Measurements from ENCODE around the gene BACE1.
"Not testable (repeated sequence)": the region's sequence is repeated elsewhere in the genome, so short reads cannot be mapped to it uniquely, and the experiment has no call there.

BACE1 gene

GRCh38 chr11:117289795-117290194 lies 26.3 kb downstream of the BACE1 start:
- Histone ChIP-seq H3K9me3 (ENCODE audit: control insufficient read depth in 1 of 2, low read length in 2 of 2) (no peaks in the 10 kb centered on the region), H3K27me3 (ENCODE audit: low read depth, low read length) (no peaks in the 10 kb centered on the region), H3K27ac (ENCODE audit: low read length) (no peak overlapping the region), H3K36me3 (ENCODE audit: control insufficient read depth in 1 of 2, insufficient read depth in 2 of 2, low read length in 2 of 2) (peaks cover 50 to 70% of the 10 kb centered on the region in 2 donors), H3K4me1 (ENCODE audit: control insufficient read depth in 1 of 2, insufficient read depth in 2 of 2, low read length in 2 of 2) (no peaks in the 10 kb centered on the region), H3K4me3 (ENCODE audit: low read depth in 1 of 2, low read length in 2 of 2) (no peak overlapping the region)

DNA sequence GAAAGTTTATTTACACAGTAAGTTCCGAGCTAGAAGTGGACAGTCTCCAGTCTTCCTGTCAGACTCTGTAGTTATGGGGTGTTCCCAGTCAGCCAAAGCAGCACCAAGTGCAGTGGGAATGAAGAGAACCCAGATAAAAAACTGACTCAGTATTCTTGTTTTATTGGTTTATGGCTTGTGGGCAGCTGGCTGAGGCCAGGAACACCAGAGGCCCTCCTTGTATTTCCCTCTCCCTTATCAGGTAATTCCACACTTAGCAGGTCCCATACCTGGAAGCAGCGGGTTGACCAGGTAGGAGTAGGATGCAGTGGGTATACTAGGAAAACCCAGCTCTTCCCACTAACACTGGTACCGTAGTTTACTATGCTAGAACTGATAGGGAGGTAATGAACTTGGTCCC lies 28.4 kb downstream of the BACE1 start:
- H3K27me3 ChIP-seq (ENCODE audit: low read depth, low read length): no peaks in the 10 kb centered on the region
- peaks cover 64 to 72% of the 10 kb centered on the region in 2 donors for H3K36me3 ChIP-seq (ENCODE audit: control insufficient read depth in 1 of 2, insufficient read depth in 2 of 2, low read length in 2 of 2)
- no peak overlapping the region for H3K4me3 ChIP-seq (ENCODE audit: low read depth in 1 of 2, low read length in 2 of 2)
- no peaks in the 10 kb centered on the region for H3K9me3 ChIP-seq (ENCODE audit: control insufficient read depth in 1 of 2, low read length in 2 of 2)
- H3K27ac ChIP-seq (ENCODE audit: low read length): no peak overlapping the region
- no peaks in the 10 kb centered on the region for H3K4me1 ChIP-seq (ENCODE audit: control insufficient read depth in 1 of 2, insufficient read depth in 2 of 2, low read length in 2 of 2)

GRCh38 chr11:117286588-117286987 lies 29.5 kb downstream of the BACE1 start:
- Histone ChIP-seq H3K27ac (ENCODE audit: low read length) (no peak overlapping the region), H3K27me3 (ENCODE audit: low read depth, low read length) (no peaks in the 10 kb centered on the region), H3K9me3 (ENCODE audit: control insufficient read depth in 1 of 2, low read length in 2 of 2) (no peaks in the 10 kb centered on the region), H3K36me3 (ENCODE audit: control insufficient read depth in 1 of 2, insufficient read depth in 2 of 2, low read length in 2 of 2) (peaks cover 71 to 79% of the 10 kb centered on the region in 2 donors), H3K4me3 (ENCODE audit: low read depth in 1 of 2, low read length in 2 of 2) (no peak overlapping the region), H3K4me1 (ENCODE audit: control insufficient read depth in 1 of 2, insufficient read depth in 2 of 2, low read length in 2 of 2) (no peaks in the 10 kb centered on the region)

GRCh38 chr11:117284053-117284452 lies 32.0 kb downstream of the BACE1 start:
- no peak overlapping the region for H3K27ac ChIP-seq (ENCODE audit: low read length)
- H3K27me3 ChIP-seq (ENCODE audit: low read depth, low read length): no peaks in the 10 kb centered on the region
- H3K4me1 ChIP-seq (ENCODE audit: control insufficient read depth in 1 of 2, insufficient read depth in 2 of 2, low read length in 2 of 2): no peaks in the 10 kb centered on the region
- H3K9me3 ChIP-seq (ENCODE audit: control insufficient read depth in 1 of 2, low read length in 2 of 2): no peaks in the 10 kb centered on the region
- H3K4me3 ChIP-seq (ENCODE audit: low read depth in 1 of 2, low read length in 2 of 2): no peak overlapping the region
- H3K36me3 ChIP-seq (ENCODE audit: control insufficient read depth in 1 of 2, insufficient read depth in 2 of 2, low read length in 2 of 2): peaks cover 62 to 73% of the 10 kb centered on the region in 2 donors

DNA sequence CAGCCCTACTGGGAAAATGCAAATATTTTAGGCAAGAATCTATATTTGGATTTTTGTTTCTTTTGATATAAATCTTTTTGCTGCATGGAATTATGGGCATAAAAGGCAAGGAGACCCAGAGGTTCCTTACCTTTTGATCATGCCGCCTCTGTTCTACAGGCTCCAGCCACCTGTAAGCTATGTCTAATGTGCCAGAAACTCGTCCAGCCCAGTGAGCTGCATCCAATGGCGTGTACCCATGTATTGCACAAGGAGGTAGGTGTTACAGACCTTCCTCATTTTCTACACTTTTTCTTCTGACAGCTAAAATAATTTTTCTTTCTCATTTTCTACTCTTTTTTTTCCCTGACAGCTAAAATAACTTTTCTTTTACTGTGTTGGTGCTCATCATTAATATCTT lies 33.1 kb downstream of the BACE1 start:
- no peaks in the 10 kb centered on the region for H3K27me3 ChIP-seq (ENCODE audit: low read depth, low read length)
- H3K36me3 ChIP-seq (ENCODE audit: control insufficient read depth in 1 of 2, insufficient read depth in 2 of 2, low read length in 2 of 2): peaks cover 56 to 63% of the 10 kb centered on the region in 2 donors
- H3K27ac ChIP-seq (ENCODE audit: low read length): no peak overlapping the region
- H3K4me1 ChIP-seq (ENCODE audit: control insufficient read depth in 1 of 2, insufficient read depth in 2 of 2, low read length in 2 of 2): no peaks in the 10 kb centered on the region
- H3K9me3 ChIP-seq (ENCODE audit: control insufficient read depth in 1 of 2, low read length in 2 of 2): no peaks in the 10 kb centered on the region
- H3K4me3 ChIP-seq (ENCODE audit: low read depth in 1 of 2, low read length in 2 of 2): no peak overlapping the region

GRCh38 chr11:117281869-117282268 lies 34.2 kb downstream of the BACE1 start:
- Histone ChIP-seq H3K9me3 (ENCODE audit: control insufficient read depth in 1 of 2, low read length in 2 of 2) (no peaks in the 10 kb centered on the region), H3K4me3 (ENCODE audit: low read depth in 1 of 2, low read length in 2 of 2) (no peak overlapping the region), H3K27me3 (ENCODE audit: low read depth, low read length) (no peaks in the 10 kb centered on the region), H3K27ac (ENCODE audit: low read length) (peak overlapping the region; percentile 39), H3K36me3 (ENCODE audit: control insufficient read depth in 1 of 2, insufficient read depth in 2 of 2, low read length in 2 of 2) (peaks cover 50 to 56% of the 10 kb centered on the region in 2 donors), H3K4me1 (ENCODE audit: control insufficient read depth in 1 of 2, insufficient read depth in 2 of 2, low read length in 2 of 2) (no peaks in the 10 kb centered on the region)

DNA sequence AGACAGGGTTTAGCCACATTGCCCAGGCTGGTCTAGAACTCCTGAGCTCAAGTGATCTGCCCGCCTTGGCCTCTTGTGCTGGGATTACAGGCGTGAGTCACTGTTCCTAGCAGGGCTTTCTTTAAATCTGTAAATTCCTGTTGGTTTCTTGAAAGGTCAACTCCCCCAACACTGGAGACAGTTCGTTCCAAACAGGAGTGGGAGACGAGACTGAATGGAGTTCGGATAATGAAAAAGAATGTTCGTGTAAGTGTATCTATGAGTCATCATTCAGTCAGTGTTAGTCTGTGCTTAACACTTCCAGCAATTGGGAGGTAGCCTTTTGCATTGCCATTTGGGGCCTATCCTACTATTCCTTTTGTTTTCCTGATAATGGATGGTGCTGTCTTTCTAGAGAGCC lies 34.9 kb downstream of the BACE1 start:
- Histone ChIP-seq H3K4me3 (ENCODE audit: low read depth in 1 of 2, low read length in 2 of 2) (no peak overlapping the region), H3K27me3 (ENCODE audit: low read depth, low read length) (no peaks in the 10 kb centered on the region), H3K9me3 (ENCODE audit: control insufficient read depth in 1 of 2, low read length in 2 of 2) (no peaks in the 10 kb centered on the region), H3K27ac (ENCODE audit: low read length) (no peak overlapping the region), H3K4me1 (ENCODE audit: control insufficient read depth in 1 of 2, insufficient read depth in 2 of 2, low read length in 2 of 2) (no peaks in the 10 kb centered on the region), H3K36me3 (ENCODE audit: control insufficient read depth in 1 of 2, insufficient read depth in 2 of 2, low read length in 2 of 2) (peaks cover 45 to 51% of the 10 kb centered on the region in 2 donors)

DNA sequence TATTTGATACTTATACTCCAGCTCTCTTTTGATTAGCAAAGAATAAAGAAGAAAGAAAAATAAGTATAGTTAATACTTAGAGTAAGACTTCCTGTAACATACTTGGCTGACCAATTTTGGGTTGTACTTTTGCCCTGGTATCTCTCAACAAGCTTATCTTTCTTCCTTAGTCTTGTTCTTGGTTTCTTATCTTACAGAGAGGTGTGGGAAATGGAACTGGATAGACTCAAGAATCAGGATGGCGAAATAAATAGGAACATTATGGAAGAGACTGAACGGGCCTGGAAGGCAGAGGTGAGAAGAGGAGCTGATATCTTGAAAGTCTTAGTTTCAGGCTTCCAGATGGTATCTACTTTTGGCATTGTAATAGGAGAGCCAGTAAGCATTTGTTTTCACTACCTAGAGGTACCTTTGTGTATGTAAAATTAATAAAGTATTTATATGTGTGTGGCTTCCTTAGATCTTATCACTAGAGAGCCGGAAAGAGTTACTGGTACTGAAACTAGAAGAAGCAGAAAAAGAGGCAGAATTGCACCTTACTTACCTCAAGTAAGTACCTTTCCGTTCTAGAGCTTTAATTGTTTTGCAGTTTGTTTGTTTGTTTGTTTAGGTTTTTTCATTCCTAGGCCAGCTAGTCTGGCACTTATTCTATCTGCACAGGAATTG lies 36.2 kb downstream of the BACE1 start:
- Histone ChIP-seq H3K4me1 (ENCODE audit: control insufficient read depth in 1 of 2, insufficient read depth in 2 of 2, low read length in 2 of 2) (no peaks in the 10 kb centered on the region), H3K4me3 (ENCODE audit: low read depth in 1 of 2, low read length in 2 of 2) (no peak overlapping the region), H3K36me3 (ENCODE audit: control insufficient read depth in 1 of 2, insufficient read depth in 2 of 2, low read length in 2 of 2) (peaks cover 43 to 44% of the 10 kb centered on the region in 2 donors), H3K9me3 (ENCODE audit: control insufficient read depth in 1 of 2, low read length in 2 of 2) (no peaks in the 10 kb centered on the region), H3K27ac (ENCODE audit: low read length) (no peak overlapping the region), H3K27me3 (ENCODE audit: low read depth, low read length) (no peaks in the 10 kb centered on the region)

DNA sequence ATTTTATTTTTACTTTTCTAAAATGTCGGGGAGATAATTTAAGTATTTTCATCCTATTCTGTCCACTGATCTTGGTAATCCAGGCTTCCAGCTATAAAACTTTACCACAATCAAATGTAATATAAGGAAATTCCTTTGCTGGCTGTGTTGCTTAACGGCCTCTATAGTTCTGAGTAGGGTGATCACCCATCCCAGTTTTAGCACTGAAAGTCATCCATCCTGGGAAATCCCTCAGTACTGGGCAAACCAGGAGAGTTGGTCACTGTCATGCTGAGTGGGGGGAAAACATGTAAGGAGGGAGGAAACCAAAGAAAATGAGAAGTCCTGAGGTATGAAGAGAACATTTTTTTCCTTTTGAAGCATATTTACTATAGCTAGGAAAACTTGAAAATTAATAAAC lies 37.7 kb downstream of the BACE1 start:
- H3K27me3 ChIP-seq (ENCODE audit: low read depth, low read length): no peaks in the 10 kb centered on the region
- H3K27ac ChIP-seq (ENCODE audit: low read length): no peak overlapping the region
- peaks cover 34 to 41% of the 10 kb centered on the region in 2 donors for H3K36me3 ChIP-seq (ENCODE audit: control insufficient read depth in 1 of 2, insufficient read depth in 2 of 2, low read length in 2 of 2)
- no peaks in the 10 kb centered on the region for H3K4me1 ChIP-seq (ENCODE audit: control insufficient read depth in 1 of 2, insufficient read depth in 2 of 2, low read length in 2 of 2)
- no peaks in the 10 kb centered on the region for H3K9me3 ChIP-seq (ENCODE audit: control insufficient read depth in 1 of 2, low read length in 2 of 2)
- H3K4me3 ChIP-seq (ENCODE audit: low read depth in 1 of 2, low read length in 2 of 2): no peak overlapping the region

DNA sequence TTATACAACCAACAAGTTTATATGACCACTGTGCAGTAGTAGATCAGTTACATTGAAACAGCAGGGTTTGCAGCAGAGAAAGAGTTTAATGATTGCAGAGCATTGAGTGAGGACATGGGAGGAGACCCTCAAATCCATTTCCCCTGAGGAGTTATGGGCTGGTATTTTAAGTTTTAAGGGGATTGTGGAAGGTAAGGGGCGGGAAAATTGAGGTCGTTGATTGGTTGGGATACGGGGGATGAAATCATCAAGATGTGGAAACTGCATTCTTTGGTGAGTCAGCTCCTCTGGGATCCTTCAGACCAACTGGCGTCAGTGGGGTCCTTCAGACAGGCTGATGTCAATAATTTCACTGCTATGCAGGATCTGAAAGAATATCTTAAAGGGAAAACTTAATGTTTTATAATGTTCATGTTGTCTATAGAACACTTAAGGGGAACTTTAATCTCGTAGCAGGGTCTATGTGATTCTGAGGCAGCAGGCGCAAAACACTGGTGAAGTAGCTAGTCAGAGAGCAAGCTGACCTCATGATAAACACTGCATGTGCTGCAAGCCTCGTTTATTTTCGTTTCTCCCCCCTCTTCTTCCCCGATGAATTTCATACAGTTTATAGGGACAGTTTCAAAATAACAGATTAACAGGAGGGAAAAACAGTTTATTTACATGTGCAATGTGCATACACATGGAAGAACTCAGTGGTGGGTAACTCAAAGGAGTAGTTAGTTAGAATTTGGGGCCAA lies 42.3 kb downstream of the BACE1 start:
- H3K4me1 ChIP-seq (ENCODE audit: control insufficient read depth in 1 of 2, insufficient read depth in 2 of 2, low read length in 2 of 2): no peaks in the 10 kb centered on the region
- no peaks in the 10 kb centered on the region for H3K9me3 ChIP-seq (ENCODE audit: control insufficient read depth in 1 of 2, low read length in 2 of 2)
- H3K27ac ChIP-seq (ENCODE audit: low read length): no peak overlapping the region
- H3K36me3 ChIP-seq (ENCODE audit: control insufficient read depth in 1 of 2, insufficient read depth in 2 of 2, low read length in 2 of 2): peaks cover 9 to 14% of the 10 kb centered on the region in 2 donors
- H3K4me3 ChIP-seq (ENCODE audit: low read depth in 1 of 2, low read length in 2 of 2): no peak overlapping the region
- no peaks in the 10 kb centered on the region for H3K27me3 ChIP-seq (ENCODE audit: low read depth, low read length)

GRCh38 chr11:117272175-117272574 lies 43.9 kb downstream of the BACE1 start:
- H3K9me3 ChIP-seq (ENCODE audit: control insufficient read depth in 1 of 2, low read length in 2 of 2); H3K4me1 ChIP-seq (ENCODE audit: control insufficient read depth in 1 of 2, insufficient read depth in 2 of 2, low read length in 2 of 2); H3K27ac ChIP-seq (ENCODE audit: low read length); H3K4me3 ChIP-seq (ENCODE audit: low read depth in 1 of 2, low read length in 2 of 2); H3K27me3 ChIP-seq (ENCODE audit: low read depth, low read length): not testable (repeated sequence)
- H3K36me3 ChIP-seq (ENCODE audit: control insufficient read depth in 1 of 2, insufficient read depth in 2 of 2, low read length in 2 of 2): peaks cover 9 to 14% of the 10 kb centered on the region in 2 donors

Data from muscle layer of duodenum (tissue), 2 donors.